ENCODE data around the gene OR14K1.
"Not testable (repeated sequence)": the region's sequence is repeated elsewhere in the genome, so short reads cannot be mapped to it uniquely, and the experiment has no call there.

Gene OR14K1, protein sequence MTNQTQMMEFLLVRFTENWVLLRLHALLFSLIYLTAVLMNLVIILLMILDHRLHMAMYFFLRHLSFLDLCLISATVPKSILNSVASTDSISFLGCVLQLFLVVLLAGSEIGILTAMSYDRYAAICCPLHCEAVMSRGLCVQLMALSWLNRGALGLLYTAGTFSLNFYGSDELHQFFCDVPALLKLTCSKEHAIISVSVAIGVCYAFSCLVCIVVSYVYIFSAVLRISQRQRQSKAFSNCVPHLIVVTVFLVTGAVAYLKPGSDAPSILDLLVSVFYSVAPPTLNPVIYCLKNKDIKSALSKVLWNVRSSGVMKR

GRCh38 chr1:247738315-247738714 lies at the start of gene OR14K1:
Gene OR14K1 (plus strand): TSS chr1:247738615. CDS start chr1:247738615, 0 bp downstream.
- no peaks in the 10 kb centered on the region for H3K4me1 ChIP-seq
- H3K36me3 ChIP-seq (replicated peaks): no peaks in the 10 kb centered on the region
- no peaks in the 10 kb centered on the region for H3K9me3 ChIP-seq
- H3K4me3 ChIP-seq: no peak within 1 kb of the TSS
- in situ Hi-C loops (cut with MboI; ENCODE audit: low sequenced_read_pairs): no loop called here
- DNase-seq (ENCODE audit: low spot score in 2 of 2): no peak
- no peaks in the 10 kb centered on the region for H3K27me3 ChIP-seq (ENCODE audit: low read depth)

- Histone ChIP-seq H3K4me1 (no peaks in the 10 kb centered on the region), H3K4me3 (no peak overlapping the region), H3K9me3 (no peaks in the 10 kb centered on the region), H3K36me3 (replicated peaks) (no peaks in the 10 kb centered on the region), H3K27me3 (ENCODE audit: low read depth) (no peaks in the 10 kb centered on the region)
- no peak for DNase-seq (ENCODE audit: low spot score in 2 of 2)
- in situ Hi-C loops (cut with MboI; ENCODE audit: low sequenced_read_pairs): no loop called here
Measured at GRCh38 chr1:247701338-247701737, 37.1 kb upstream of the OR14K1 start.

GRCh38 chr1:247710681-247711080 lies 27.7 kb upstream of the OR14K1 start:
- in situ Hi-C loops (cut with MboI; ENCODE audit: low sequenced_read_pairs); H3K27me3 ChIP-seq (ENCODE audit: low read depth); H3K9me3 ChIP-seq; H3K4me1 ChIP-seq; H3K4me3 ChIP-seq; DNase-seq (ENCODE audit: low spot score in 2 of 2); H3K36me3 ChIP-seq (replicated peaks): not testable (repeated sequence)

GRCh38 chr1:247713753-247714152 lies 24.7 kb upstream of the OR14K1 start:
- no peaks in the 10 kb centered on the region for H3K36me3 ChIP-seq (replicated peaks)
- no peak overlapping the region for H3K4me3 ChIP-seq
- no peak for DNase-seq (ENCODE audit: low spot score in 2 of 2)
- no peaks in the 10 kb centered on the region for H3K27me3 ChIP-seq (ENCODE audit: low read depth)
- no peaks in the 10 kb centered on the region for H3K4me1 ChIP-seq
- in situ Hi-C loops (cut with MboI; ENCODE audit: low sequenced_read_pairs): no loop called here
- no peaks in the 10 kb centered on the region for H3K9me3 ChIP-seq

- Histone ChIP-seq H3K27me3 (ENCODE audit: low read depth) (no peaks in the 10 kb centered on the region), H3K4me1 (no peaks in the 10 kb centered on the region), H3K36me3 (replicated peaks) (no peaks in the 10 kb centered on the region), H3K4me3 (no peak within 1 kb of the TSS), H3K9me3 (no peaks in the 10 kb centered on the region)
- in situ Hi-C loops (cut with MboI; ENCODE audit: low sequenced_read_pairs): no loop called here
- DNase-seq (ENCODE audit: low spot score in 2 of 2): no peak
Measured at GRCh38 chr1:247716546-247716945, 21.9 kb upstream of the OR14K1 start, which contains the start of gene OR6F1. Gene OR6F1 (minus strand): TSS chr1:247716646. CDS start chr1:247712755, 3,891 bp downstream.

GRCh38 chr1:247721222-247721621 lies 17.2 kb upstream of the OR14K1 start:
- Histone ChIP-seq H3K4me3 (no peak overlapping the region), H3K4me1 (no peaks in the 10 kb centered on the region), H3K27me3 (ENCODE audit: low read depth) (no peaks in the 10 kb centered on the region), H3K36me3 (replicated peaks) (no peaks in the 10 kb centered on the region), H3K9me3 (no peaks in the 10 kb centered on the region)
- DNase-seq (ENCODE audit: low spot score in 2 of 2): no peak
- in situ Hi-C loops (cut with MboI; ENCODE audit: low sequenced_read_pairs): no loop called here

DNA sequence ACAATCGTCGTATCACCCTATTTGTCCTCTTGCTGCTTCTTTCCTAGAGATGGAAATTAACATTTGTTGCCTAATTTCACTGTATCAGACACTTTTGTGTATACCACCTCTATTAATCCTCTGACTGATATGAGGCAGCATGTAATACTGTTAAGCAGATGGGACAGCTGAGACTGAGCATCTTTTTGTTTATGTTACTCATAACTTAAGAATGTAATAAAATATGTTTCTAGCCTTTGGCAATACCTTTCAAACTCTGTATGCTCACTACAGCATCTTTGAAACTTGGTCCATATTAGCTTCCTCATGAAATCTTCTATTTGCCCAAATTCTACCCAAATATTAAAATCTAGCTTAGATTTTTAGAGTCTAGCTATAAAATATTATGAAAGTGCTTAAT lies 2.3 kb downstream of the OR14K1 start:
- DNase-seq (ENCODE audit: low spot score in 2 of 2): no peak
- in situ Hi-C loops (cut with MboI; ENCODE audit: low sequenced_read_pairs): no loop called here

GRCh38 chr1:247741756-247742155 lies 3.3 kb downstream of the OR14K1 start:
- in situ Hi-C loops (cut with MboI; ENCODE audit: low sequenced_read_pairs): no loop called here
- Histone ChIP-seq H3K9me3 (no peaks in the 10 kb centered on the region), H3K36me3 (replicated peaks) (no peaks in the 10 kb centered on the region), H3K27me3 (ENCODE audit: low read depth) (no peaks in the 10 kb centered on the region), H3K4me1 (no peaks in the 10 kb centered on the region), H3K4me3 (no peak overlapping the region)
- no peak for DNase-seq (ENCODE audit: low spot score in 2 of 2)

More for the DNA sequence above, 2.3 kb downstream of the OR14K1 start:
- Histone ChIP-seq H3K9me3 (no peaks in the 10 kb centered on the region), H3K36me3 (replicated peaks) (no peaks in the 10 kb centered on the region), H3K4me3 (no peak overlapping the region), H3K4me1 (no peaks in the 10 kb centered on the region), H3K27me3 (ENCODE audit: low read depth) (no peaks in the 10 kb centered on the region)

GRCh38 chr1:247742215-247742760 lies 3.9 kb downstream of the OR14K1 start:
- H3K27me3 ChIP-seq (ENCODE audit: low read depth); H3K4me3 ChIP-seq; DNase-seq (ENCODE audit: low spot score in 2 of 2); in situ Hi-C loops (cut with MboI; ENCODE audit: low sequenced_read_pairs); H3K4me1 ChIP-seq; H3K9me3 ChIP-seq; H3K36me3 ChIP-seq (replicated peaks): not testable (repeated sequence)

GRCh38 chr1:247746391-247746935 lies 8.0 kb downstream of the OR14K1 start:
- in situ Hi-C loops (cut with MboI; ENCODE audit: low sequenced_read_pairs): no loop called here
- Histone ChIP-seq H3K4me3 (no peak overlapping the region), H3K4me1 (no peaks in the 10 kb centered on the region), H3K27me3 (ENCODE audit: low read depth) (no peaks in the 10 kb centered on the region), H3K36me3 (replicated peaks) (no peaks in the 10 kb centered on the region), H3K9me3 (no peaks in the 10 kb centered on the region)
- no peak for DNase-seq (ENCODE audit: low spot score in 2 of 2)

DNA sequence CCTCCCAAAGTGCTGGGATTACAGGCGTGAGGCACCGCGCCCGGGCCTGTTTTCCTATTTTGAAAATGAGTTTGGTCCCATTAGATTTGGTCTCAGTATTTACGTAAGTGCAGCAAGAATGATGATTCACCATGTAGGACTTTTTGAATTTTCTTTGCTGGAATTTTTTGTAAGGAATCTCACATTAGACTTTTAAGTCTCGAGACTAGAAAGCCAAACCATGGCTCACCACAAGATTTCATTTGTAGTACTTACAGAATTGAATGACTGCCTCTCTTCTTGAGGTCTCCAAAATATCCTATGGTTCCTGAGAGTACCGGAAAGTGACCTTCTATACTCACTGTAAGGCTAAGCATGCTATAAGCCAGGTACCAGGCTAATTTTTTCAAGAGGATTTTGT lies 9.2 kb downstream of the OR14K1 start:
- H3K4me1 ChIP-seq: no peaks in the 10 kb centered on the region
- H3K4me3 ChIP-seq: no peak overlapping the region
- no peaks in the 10 kb centered on the region for H3K9me3 ChIP-seq
- no peaks in the 10 kb centered on the region for H3K36me3 ChIP-seq (replicated peaks)
- no peak for DNase-seq (ENCODE audit: low spot score in 2 of 2)
- H3K27me3 ChIP-seq (ENCODE audit: low read depth): no peaks in the 10 kb centered on the region
- in situ Hi-C loops (cut with MboI; ENCODE audit: low sequenced_read_pairs): no loop called here

DNA sequence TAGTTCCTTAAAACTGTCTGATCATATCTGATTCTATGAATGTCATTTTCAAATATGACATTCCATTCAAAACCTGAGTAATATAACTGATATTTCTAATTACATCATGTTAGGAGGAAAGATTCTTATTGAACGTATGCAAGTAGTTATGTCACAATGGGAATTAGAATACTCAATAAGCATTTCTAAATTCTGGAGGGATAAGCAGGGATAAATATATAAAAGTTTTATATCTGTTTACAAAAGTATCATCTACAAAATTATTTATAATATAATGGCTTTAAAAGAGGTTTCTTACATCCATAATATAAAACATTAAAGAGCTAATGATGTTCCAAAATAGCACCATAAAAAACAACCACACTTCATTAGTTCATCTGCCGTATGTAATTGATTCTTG lies 9.6 kb downstream of the OR14K1 start, which contains the start of gene OR14A2:
OR14A2 (minus strand) TSS at position 101 of the 400 bp plus-strand sequence.
- in situ Hi-C loops (cut with MboI; ENCODE audit: low sequenced_read_pairs): no loop called here
- no peaks in the 10 kb centered on the region for H3K9me3 ChIP-seq
- H3K27me3 ChIP-seq (ENCODE audit: low read depth): no peaks in the 10 kb centered on the region
- no peak within 1 kb of the TSS for H3K4me3 ChIP-seq
- no peaks in the 10 kb centered on the region for H3K4me1 ChIP-seq
- H3K36me3 ChIP-seq (replicated peaks): no peaks in the 10 kb centered on the region
- no peak for DNase-seq (ENCODE audit: low spot score in 2 of 2)

- Histone ChIP-seq H3K27me3 (ENCODE audit: low read depth) (no peaks in the 10 kb centered on the region), H3K4me3 (no peak overlapping the region), H3K4me1 (no peaks in the 10 kb centered on the region), H3K9me3 (no peaks in the 10 kb centered on the region), H3K36me3 (replicated peaks) (no peaks in the 10 kb centered on the region)
- in situ Hi-C loops (cut with MboI; ENCODE audit: low sequenced_read_pairs): no loop called here
- DNase-seq (ENCODE audit: low spot score in 2 of 2): no peak
Measured at GRCh38 chr1:247749870-247750269, 11.5 kb downstream of the OR14K1 start.

DNA sequence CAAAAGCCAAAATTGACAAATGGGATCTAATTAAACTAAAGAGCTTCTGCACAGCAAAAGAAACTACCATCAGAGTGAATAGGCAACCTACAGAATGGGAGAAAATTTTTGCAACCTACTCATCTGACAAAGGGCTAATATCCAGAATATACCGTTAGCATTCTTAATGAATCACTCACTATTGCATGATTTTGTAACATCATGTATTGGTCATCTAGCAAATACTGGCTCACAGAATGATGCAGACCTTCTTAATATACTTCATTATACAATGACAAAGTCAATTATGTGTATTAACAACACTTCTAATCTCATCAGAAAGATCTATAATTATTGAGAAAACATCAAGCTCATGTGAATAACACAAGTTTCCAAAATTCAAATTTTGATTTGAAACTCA lies 15.9 kb downstream of the OR14K1 start:
- H3K27me3 ChIP-seq (ENCODE audit: low read depth); H3K9me3 ChIP-seq: not testable (repeated sequence)

More for the DNA sequence above, 15.9 kb downstream of the OR14K1 start:
- H3K36me3 ChIP-seq (replicated peaks); H3K4me3 ChIP-seq; in situ Hi-C loops (cut with MboI; ENCODE audit: low sequenced_read_pairs); DNase-seq (ENCODE audit: low spot score in 2 of 2); H3K4me1 ChIP-seq: not testable (repeated sequence)

Data from HAP-1 (cell line).